ENCODE data around the gene LRRN4CL. TPM values are rescaled to one million over a fixed set of nuclear protein-coding genes. Genes with fewer than 3 reads are reported as not detected.

Gene LRRN4CL
- total and polyA plus RNA-seq, 9 of the 15 experiments (the other 6 are each of a cell fraction or from before 2014, with no cell fraction given) = 0.03 to 0.11 (median 0.05) TPM; not detected in 4

DNA sequence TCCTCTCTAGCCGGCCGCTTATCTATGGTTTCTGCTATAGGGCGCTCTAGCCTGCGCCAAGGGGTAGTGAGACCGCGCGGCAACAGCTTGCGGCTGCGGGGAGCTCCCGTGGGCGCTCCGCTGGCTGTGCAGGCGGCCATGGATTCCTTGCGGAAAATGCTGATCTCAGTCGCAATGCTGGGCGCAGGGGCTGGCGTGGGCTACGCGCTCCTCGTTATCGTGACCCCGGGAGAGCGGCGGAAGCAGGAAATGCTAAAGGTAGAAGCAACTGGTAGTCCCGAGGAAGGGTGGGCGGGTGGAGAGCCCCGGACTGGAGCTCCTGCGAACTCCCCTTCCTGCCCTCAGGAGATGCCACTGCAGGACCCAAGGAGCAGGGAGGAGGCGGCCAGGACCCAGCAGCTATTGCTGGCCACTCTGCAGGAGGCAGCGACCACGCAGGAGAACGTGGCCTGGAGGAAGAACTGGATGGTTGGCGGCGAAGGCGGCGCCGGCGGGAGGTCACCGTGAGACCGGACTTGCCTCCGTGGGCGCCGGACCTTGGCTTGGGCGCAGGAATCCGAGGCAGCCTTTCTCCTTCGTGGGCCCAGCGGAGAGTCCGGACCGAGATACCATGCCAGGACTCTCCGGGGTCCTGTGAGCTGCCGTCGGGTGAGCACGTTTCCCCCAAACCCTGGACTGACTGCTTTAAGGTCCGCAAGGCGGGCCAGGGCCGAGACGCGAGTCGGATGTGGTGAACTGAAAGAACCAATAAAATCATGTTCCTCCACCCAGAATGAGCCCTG lies 17.5 kb downstream of the LRRN4CL start, which contains the start of the genes LBHD1 and UQCC3 (continued):
- no peak for TF ChIP-seq FOXJ2 (tag; IDR thresholded peaks at IDR 0.05)
- TF ChIP-seq E2F3 (CRISPR knock-in tag; IDR thresholded peaks at IDR 0.05) = peak; percentile 59; the same call in 1 of the 2 replicates
- TF ChIP-seq, protein P1, sequence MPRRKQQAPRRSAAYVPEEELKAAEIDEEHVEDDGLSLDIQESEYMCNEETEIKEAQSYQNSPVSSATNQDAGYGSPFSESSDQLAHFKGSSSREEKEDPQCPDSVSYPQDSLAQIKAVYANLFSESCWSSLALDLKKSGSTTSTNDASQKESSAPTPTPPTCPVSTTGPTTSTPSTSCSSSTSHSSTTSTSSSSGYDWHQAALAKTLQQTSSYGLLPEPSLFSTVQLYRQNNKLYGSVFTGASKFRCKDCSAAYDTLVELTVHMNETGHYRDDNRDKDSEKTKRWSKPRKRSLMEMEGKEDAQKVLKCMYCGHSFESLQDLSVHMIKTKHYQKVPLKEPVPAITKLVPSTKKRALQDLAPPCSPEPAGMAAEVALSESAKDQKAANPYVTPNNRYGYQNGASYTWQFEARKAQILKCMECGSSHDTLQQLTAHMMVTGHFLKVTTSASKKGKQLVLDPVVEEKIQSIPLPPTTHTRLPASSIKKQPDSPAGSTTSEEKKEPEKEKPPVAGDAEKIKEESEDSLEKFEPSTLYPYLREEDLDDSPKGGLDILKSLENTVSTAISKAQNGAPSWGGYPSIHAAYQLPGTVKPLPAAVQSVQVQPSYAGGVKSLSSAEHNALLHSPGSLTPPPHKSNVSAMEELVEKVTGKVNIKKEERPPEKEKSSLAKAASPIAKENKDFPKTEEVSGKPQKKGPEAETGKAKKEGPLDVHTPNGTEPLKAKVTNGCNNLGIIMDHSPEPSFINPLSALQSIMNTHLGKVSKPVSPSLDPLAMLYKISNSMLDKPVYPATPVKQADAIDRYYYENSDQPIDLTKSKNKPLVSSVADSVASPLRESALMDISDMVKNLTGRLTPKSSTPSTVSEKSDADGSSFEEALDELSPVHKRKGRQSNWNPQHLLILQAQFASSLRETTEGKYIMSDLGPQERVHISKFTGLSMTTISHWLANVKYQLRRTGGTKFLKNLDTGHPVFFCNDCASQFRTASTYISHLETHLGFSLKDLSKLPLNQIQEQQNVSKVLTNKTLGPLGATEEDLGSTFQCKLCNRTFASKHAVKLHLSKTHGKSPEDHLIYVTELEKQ (CRISPR knock-in tag; IDR thresholded peaks at IDR 0.05) = no peak
- TF ChIP-seq XRCC4 (IDR thresholded peaks at IDR 0.05; ENCODE audit: extremely low read depth, insufficient read depth, insufficient read length) = no peak
- no peak for TF ChIP-seq SMAD2 (IDR thresholded peaks at IDR 0.05; ENCODE audit: low read depth, low read length)
- TF ChIP-seq BCLAF1 (IDR thresholded peaks at IDR 0.05; ENCODE audit: borderline replicate concordance in 1 of 2, control insufficient read depth in 1 of 2, low read depth in 2 of 2, low read length in 1 of 2) = no peak
- TF ChIP-seq ZNF695 (CRISPR knock-in tag; IDR thresholded peaks at IDR 0.05) = peak; percentile 35; the same call in 1 of the 2 replicates
- TF ChIP-seq MYNN (IDR thresholded peaks at IDR 0.05) = 0 out of 2 replicates have a peak, but pooled peaks have one; percentile 25
- TF ChIP-seq MYNN (CRISPR knock-in tag; IDR thresholded peaks at IDR 0.05) = no peak
- TF ChIP-seq ATF1 (CRISPR knock-in tag; IDR thresholded peaks at IDR 0.05) = no peak
- peak; percentile 63 for TF ChIP-seq ATF1 (tag; IDR thresholded peaks at IDR 0.05)
- TF ChIP-seq FOXA3 (CRISPR knock-in tag; conservative IDR thresholded peaks at IDR 0.05 in 1 of 2, IDR thresholded peaks at IDR 0.05 in 1 of 2) = peak in 1 of 2 experiments; percentile 37; a peak in 1 of 4 replicates
- 0 out of 2 replicates have a peak, but pooled peaks have one; percentile 60 for TF ChIP-seq ZC3H8 (IDR thresholded peaks at IDR 0.05)
- 0 out of 2 replicates have a peak, but pooled peaks have one; percentile 42 for TF ChIP-seq HINFP (tag; conservative IDR thresholded peaks at IDR 0.05; ENCODE audit: low read depth)
- TF ChIP-seq ZBTB26 (CRISPR knock-in tag; IDR thresholded peaks at IDR 0.05) = 0 out of 2 replicates have a peak, but pooled peaks have one; percentile 3
- TF ChIP-seq FOXK2 (conservative IDR thresholded peaks at IDR 0.05 in 1 of 2, IDR thresholded peaks at IDR 0.05 in 1 of 2; ENCODE audit: low read depth in 2 of 2) = peak; percentile 10 to 27; a peak in 2 of 4 replicates
- TF ChIP-seq KAT7 (CRISPR knock-in tag; IDR thresholded peaks at IDR 0.05; ENCODE audit: borderline replicate concordance) = peak; percentile 97
- TF ChIP-seq GTF2E2 (tag; IDR thresholded peaks at IDR 0.05) = 0 out of 2 replicates have a peak, but pooled peaks have one; percentile 80

Measured in K562 (cell line).